GM19043 (cell line): ENCODE results near the gene PAPPA2.

Experiments used
- ATAC-seq: cut with Tn5 transposase; IDR thresholded peaks from one replicate; pipeline ENCODE4 v1.9.1; 2021; ENCODE audit warnings: low read depth; ENCODE audit not compliant: unreplicated experiment

Gene PAPPA2

GRCh38 chr1:176682830-176683535 is 220.0 kb downstream of the PAPPA2 start:
- ATAC-seq, result no peak

DNA sequence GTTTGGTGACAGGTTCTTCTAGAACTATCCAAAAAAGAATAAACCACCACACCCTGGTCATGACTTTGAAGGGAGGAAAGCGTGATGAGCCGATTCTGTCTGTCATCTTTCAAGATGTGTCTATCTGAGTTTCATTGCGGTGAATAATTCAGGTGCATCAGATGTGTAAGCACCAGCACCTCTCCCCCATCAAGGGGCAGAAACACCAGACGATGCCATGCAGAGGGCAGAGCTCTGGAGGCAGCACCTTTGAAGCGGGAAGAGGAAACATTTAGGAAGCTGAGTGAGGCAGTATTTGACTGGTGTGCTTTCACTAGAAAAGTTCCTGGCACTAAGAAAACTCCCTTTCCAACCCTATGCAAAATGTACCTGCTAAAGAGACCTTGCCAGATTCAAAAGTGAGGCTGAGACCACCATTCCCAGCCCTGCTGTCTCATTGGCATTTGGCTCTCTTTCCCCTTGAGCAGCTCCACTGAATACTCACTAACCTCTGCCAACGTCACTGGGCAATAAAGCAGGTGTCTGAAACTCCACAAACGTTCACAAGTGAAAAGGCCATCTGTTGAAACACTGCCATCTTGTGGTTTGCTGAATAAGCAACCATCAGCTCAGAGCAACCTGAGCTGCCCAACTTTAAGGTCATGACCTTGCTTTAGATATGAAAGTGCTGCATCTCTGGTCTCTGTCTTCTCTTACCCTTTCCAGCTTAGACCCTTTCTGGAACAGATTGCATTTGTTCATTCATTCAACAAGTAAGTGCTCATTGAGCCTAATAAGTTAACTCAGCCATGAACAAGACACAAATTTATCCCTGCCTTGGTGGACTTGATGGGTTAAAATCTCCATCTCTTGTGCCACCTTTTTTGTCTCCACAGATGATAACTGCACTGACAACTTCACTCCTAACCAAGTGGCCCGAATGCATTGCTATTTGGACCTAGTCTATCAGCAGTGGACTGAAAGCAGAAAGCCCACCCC is 228.6 kb downstream of the PAPPA2 start:
- ATAC-seq, result peak; percentile 89

DNA sequence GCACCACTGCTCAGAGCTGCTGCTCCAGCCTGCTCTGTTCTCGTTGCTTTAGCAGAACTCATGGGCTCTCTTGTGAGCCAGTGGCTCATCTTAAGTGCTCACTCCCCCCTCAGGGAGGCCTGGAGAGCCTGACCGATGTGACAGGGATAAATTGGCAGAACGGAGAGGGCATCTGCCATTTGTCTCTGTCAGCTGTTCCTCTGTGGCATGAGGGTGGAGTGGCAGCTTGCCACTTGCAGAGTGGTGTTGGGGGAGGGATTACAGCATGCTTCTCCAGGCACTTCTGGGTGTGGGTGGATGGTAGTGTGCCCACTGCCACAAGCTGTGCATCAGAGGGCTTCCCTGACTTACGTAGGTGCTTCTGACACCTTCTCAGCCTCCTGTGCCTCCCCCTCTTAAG is 229.5 kb downstream of the PAPPA2 start:
- ATAC-seq, result no peak

GRCh38 chr1:176692988-176693696 is 230.2 kb downstream of the PAPPA2 start:
- ATAC-seq, result no peak

GRCh38 chr1:176693697-176694329 is 230.8 kb downstream of the PAPPA2 start:
- no peak for ATAC-seq

DNA sequence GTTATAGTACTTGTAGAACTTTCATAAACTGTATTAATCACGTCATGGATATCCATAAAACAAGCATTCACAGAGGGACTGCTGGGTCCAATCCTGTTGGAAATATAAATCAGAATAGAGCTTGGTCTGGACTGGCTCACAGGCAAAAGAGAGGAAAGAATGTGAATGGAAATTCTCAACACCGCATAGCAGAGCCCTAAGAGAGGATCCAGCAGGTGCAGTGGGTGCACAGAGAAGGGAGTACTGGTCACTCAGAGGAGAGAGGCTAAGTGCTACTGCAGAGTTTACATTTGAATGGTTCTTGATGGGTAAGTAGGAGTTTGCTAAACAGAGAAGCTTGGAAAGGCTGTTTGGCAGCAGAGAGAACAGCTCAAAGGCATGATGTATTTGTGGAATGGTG is 231.7 kb downstream of the PAPPA2 start:
- ATAC-seq, result no peak

GRCh38 chr1:176696109-176696508 is 233.1 kb downstream of the PAPPA2 start:
- ATAC-seq, result no peak

DNA sequence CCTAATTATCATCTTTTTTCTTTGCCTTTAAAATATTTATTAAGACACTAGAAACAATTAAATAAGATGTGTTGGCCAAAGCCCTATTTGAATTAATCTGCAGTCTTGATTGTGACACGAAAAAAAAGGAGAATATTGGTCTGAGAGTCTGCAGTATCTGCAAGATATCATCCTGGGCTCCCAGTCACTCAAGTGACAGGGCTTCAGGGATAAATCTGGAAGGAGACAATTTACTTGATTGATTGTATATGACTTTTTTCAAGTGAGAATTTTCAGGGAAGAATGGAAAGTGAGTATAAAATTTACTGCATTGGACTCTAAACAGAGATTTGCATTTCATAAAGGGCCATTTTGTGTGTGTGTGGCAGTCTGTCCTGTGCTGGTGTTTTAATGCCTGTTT is 233.7 kb downstream of the PAPPA2 start:
- no peak for ATAC-seq

DNA sequence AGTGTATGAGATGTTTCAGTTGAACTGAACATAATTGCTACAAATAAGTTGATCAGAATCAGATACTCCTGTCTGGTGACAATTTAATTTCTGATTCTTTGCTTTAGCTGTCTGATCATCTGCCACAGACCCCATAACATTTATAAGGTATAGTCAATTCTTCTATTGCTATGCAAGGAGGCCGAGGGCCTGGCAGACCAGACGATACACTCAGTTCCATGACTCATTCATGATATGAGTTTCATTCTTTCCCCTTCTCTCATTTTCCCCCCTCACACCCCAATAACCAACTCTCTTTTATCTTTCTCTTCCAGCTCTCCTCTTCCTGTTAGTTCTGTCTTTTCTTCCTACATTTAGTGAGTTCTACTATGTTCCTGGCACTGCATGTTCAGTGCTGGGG is 236.8 kb downstream of the PAPPA2 start:
- ATAC-seq, result no peak

DNA sequence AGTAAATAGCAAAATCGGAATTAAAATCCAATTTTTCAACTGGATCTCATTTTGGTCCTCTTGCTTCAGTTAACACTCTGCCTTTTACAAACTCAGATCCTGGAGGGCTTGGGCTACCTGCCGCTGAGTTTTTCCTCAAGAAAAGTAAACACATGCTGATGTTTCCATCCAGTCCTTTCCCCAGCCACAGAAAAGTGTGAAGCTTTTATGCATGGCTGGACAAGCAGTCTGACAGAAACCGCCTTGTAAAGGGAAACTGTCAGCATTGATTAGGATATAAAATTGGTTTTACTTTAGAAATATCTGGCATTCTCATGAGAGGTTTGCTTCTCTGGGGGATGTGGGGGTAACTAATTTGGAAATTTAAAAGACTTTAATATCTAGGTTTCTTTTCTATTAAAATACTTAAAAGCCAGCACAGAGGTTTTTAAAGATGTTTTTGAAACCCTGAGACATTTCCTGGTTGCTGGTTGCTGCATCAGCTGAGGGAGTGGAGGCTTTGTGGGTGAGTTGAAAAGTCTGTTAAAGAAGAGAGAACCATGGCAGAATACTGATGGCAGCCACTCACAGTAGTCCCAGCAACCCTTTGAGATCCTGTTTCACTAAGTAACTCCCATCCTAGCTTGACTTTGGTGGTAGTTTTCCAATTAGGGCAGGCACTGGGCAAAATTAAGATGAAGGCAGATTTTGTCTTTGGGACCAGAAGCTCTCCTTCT is 238.3 kb downstream of the PAPPA2 start:
- ATAC-seq, result no peak

DNA sequence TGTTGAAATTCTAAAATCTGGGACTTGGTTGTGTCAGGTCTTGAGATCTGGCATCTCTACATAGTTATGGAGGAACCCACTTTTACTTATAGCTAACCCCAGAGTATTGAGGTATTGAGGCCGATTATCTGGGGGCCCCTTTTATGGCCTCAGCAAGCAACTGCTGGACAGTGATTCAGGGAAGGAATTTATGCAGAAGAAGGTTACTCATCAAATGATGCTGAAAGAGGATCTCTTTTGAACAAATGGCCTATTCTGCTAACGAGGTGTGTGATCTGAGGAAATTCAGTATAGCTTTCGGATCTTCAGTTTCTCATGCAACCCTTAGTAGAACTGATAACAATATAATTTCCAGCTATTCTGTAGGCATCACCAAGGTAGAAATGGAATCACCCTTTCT is 239.9 kb downstream of the PAPPA2 start:
- no peak for ATAC-seq

DNA sequence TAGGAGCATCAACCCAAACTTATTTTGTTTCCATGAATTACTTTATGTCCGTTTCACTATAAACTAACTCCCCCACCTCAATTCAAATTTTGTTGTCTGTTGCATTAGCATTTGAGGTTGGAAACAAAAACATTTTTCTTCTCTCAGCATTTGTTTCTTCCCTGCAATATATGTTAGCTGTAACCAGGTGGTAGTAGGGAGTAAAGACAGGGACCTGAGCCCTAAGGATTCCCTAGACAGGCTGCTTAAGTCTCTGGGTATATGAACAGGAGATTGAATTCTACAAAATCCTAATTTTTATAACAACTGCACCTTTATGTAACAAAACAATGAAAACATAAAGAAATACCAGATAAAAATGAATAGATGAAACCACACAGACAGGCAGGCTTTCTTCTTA is 242.6 kb downstream of the PAPPA2 start:
- ATAC-seq, result no peak

GRCh38 chr1:176717066-176717750 is 254.2 kb downstream of the PAPPA2 start:
- no peak for ATAC-seq

DNA sequence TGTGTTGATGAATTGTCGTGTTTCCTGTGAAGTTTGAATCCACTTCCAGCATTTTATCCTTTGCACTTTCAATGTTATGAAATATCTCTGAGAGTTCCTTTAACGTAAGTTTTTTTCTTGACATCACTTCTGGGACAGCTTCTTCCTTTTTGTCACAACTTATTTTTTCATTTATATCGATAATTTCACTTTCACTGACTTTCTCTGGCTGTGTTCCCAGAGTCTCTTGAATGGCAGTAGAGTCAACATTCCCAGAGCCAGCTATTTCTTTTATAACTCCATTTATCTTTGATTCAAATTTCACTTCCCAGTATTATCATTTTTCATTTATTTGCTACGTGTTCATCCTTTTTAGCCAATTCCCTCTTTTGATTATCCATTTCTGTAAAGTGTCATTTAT is 256.5 kb downstream of the PAPPA2 start:
- ATAC-seq, result no peak

DNA sequence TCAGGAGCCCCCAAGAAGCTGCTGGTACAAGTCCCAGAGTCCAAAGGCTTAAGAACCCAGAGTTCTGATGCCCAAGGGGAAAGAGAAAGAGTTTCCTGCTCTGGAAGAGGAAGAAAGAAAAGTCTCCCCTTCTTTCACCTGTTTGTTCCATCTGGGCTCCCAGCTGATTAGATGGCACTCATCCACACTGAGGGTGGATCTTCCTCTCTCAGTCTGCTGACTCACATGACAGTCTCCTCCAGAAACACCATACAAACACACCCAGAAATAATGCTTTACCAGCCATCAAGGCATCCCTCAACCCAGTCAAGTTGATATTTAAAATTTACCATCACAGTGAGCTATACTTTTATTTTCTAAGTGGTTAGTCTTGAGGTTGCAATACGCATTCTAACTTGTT is 257.9 kb downstream of the PAPPA2 start:
- no peak for ATAC-seq

- ATAC-seq, result no peak
Measured at GRCh38 chr1:176733661-176734060, 270.7 kb downstream of the PAPPA2 start.

- ATAC-seq, result no peak
Measured at GRCh38 chr1:176735201-176735600, 272.2 kb downstream of the PAPPA2 start.

- no peak for ATAC-seq
Measured at GRCh38 chr1:176736015-176736414, 273.0 kb downstream of the PAPPA2 start.

- no peak for ATAC-seq
Measured at GRCh38 chr1:176741181-176741580, 278.2 kb downstream of the PAPPA2 start.
